Eye (tissue), 1 donor: Measurements from ENCODE around the gene ITSN1.
"Not testable (repeated sequence)": the region's sequence is repeated elsewhere in the genome, so short reads cannot be mapped to it uniquely, and the experiment has no call there.

Experiments used
- DNase-seq: peaks from one replicate; pipeline ENCODE4 v3.0.0-alpha.2; 2015

Gene ITSN1

GRCh38 chr21:33651965-33652680, 9.8 kb downstream of the ITSN1 start:
- DNase-seq, result peak; percentile 8

GRCh38 chr21:33654412-33654811, 12.1 kb downstream of the ITSN1 start:
- DNase-seq, result no peak

DNA sequence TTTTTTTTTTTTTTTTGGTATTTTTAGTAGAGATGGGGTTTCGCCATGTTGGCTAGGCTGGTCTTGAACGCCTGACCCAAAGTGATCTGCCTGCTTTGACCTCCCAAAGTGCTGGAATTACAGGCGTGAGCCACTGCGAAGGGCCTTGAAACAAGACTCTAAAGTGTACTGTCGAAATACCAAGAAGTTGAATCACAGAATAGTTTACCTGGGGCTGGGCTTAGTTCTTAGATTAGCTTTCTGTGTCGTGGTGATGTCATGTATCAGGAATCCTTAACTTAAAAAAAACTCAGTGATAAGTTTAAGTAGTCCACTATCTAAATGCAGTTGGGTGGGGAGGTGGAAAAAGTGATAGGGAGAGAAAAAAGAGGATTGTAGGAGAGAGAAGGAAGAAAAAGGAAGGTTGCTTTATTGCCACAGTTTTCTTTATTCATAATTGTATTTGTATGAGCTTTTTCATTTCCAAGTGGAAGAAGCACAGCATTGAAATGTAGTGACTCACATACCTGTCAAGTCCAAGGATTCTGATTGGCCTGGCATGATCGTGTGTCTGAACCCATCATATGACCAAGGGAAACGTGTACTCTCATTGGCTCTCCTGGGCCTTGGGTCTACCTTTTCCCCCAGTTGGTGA, 13.4 kb downstream of the ITSN1 start:
- peak; percentile 33 for DNase-seq

GRCh38 chr21:33657124-33657820, 15.0 kb downstream of the ITSN1 start:
- no peak for DNase-seq

- DNase-seq, result no peak
Measured at GRCh38 chr21:33658919-33659567, 16.7 kb downstream of the ITSN1 start.

DNA sequence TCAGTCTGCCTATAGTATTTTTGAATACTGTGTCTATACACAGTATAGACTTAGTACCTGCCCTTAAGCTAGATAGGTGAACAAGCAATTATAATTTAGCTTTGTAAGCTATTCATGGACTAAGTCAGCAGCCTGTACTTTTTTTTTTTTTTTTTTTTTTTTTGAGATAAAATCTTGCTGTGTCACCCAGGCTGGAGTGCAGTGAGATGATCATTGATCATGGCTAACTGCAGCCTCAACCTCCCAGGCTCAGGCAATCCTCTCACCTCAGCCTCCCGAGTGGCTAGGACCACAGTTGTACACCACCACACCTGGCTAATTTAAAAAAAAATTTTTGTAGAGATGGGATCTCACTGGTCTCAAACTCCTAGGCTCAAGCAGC, 17.3 kb downstream of the ITSN1 start:
- no peak for DNase-seq

DNA sequence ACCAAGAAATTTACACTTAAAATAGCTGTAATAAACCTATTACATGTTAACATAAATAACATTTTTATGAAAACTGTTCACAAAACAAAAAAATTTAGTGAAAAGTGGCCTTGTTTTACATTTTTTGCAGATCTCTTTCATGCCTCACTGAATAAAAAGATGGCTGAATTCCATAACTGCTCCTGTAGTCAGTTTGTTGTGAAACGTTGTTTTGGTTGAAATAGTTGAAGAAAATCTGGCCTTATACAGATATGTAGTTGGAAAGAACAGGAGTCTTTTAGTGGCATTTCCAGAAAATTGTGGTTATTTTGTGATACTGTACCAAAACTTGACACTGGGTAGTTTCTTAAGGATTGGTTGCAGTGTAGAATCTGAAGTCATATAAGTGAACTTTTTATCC, 18.1 kb downstream of the ITSN1 start:
- DNase-seq, result peak; percentile 11

- no peak for DNase-seq
Measured at GRCh38 chr21:33661146-33661545, 18.8 kb downstream of the ITSN1 start.

- no peak for DNase-seq
Measured at GRCh38 chr21:33662046-33662445, 19.7 kb downstream of the ITSN1 start.

GRCh38 chr21:33663241-33663640, 20.9 kb downstream of the ITSN1 start:
- no peak for DNase-seq

- DNase-seq, result no peak
Measured at GRCh38 chr21:33664135-33664534, 21.8 kb downstream of the ITSN1 start.

DNA sequence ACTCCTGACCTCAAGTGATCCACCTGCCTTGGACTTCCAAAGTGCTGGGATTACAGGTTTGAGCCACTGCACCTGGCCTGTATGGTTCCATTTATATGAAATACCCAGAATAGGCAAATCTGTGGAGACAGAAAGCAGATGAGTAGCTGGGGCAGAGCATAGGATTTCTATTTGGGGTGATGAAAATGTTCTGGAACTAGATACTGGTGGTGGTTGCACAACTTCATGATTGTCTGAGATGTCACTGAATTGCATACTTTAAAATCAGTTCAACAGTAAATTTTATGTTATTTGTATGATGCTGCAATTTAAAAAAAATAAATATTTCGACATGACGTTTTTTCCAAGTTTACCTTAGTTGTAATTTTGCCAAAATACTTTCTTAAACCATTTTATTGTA, 23.9 kb downstream of the ITSN1 start:
- no peak for DNase-seq

DNA sequence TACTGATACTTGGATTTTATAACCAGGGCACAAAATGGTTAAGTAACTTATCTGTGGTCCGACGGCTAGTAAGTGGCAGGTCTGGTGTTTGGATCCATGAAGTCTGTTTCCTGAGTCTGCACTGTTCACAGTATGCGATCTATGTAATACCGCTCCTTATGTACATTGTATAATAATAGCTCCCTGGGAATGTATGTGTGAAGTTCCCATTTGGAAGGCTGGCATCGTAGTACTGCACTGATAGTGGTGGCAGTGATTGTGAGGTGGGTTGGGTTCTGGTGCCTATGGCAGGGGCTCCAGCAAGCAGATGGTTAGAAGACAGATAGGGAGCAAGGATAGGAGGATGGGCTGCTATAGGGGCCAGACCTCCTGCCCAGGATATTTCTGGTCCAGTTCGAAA, 25.3 kb downstream of the ITSN1 start:
- DNase-seq, result no peak

GRCh38 chr21:33668180-33668579, 25.9 kb downstream of the ITSN1 start:
- DNase-seq, result no peak

GRCh38 chr21:33668620-33669019, 26.3 kb downstream of the ITSN1 start:
- DNase-seq, result no peak

DNA sequence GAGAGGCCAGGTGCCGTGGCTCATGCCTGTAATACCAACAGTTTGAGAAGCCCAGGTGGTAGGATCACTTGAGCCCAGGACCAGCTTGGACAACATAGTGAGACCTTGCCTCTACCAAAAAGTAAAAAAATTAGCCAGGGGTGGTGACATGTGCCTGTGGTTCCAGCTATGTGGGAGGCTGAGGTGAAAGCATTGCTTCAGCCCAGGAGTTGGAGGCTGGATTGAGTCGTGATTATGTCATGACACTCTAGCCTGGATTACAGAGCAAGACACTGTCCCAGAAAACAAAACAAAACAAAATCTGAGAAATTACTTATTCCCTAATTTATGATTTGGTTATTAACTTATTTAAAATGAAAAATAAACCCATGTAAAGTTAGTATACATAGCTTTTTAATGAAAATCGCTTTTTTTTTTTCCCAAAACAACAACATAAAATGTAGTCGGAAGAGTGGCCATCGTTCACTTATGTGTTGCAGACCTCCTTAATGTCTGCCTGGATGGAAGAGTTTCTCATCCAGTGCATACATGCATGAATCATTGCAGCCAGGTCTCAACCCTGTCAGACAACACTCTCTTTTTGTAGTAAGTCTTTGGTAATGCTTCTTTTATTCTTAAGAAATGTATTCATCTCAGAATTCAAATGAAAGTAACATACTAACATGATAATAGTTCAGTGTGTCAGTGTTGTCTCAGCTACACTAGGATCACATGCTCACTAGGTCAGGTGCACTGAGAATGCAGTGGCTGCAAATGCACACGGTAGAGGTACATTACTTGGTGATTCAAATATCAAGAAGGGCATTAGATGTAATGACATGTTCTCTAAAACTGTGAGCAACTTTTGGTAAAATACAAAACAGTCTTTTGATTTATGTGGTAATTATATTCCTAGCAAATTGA, 28.0 kb downstream of the ITSN1 start:
- DNase-seq, result no peak

DNA sequence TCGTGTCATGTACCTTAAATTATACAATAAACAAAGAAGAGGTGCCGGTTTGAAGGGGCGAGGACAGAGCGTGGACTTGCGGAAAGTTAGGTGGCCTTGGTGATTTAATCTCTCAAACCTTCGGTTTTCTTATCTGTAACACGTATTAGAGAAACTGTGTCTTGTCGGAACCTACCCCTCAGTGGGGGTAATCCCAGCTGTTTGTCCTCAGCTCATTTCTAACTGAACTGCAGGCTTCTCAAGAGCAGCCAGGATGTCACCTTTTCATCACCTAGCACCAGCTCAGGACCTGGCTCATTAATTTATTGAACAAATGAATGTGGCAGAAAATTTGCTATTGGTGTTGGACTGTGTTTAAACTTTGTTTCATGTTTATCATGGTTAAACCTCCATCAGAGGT, 31.2 kb downstream of the ITSN1 start:
- no peak for DNase-seq

GRCh38 chr21:33674226-33674625, 31.9 kb downstream of the ITSN1 start:
- no peak for DNase-seq

GRCh38 chr21:33676666-33677065, 34.4 kb downstream of the ITSN1 start:
- not testable (repeated sequence) for DNase-seq

DNA sequence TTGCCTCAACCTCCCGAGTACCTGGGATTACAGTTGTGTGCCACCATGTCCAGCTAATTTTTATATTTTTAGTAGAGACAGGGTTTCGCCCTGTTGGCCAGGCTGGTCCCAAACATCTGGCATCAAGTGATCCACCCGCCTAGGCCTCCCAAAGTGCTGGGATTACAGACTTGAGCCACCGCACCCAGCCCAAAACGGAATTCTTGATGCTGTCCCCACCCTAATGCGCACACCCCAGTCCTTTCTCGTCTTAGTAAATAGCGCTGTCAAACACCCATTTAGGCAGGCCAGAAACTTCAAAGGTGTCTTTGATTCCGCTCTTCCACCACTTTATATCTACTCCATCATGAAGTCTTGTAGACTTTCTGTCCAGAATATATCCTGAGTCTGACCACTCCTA, 35.1 kb downstream of the ITSN1 start:
- DNase-seq, result no peak

- no peak for DNase-seq
Measured at GRCh38 chr21:33680870-33681269, 38.6 kb downstream of the ITSN1 start.

- no peak for DNase-seq
Measured at GRCh38 chr21:33682992-33683627, 40.8 kb downstream of the ITSN1 start.
